ENCODE data around the gene TUBD1.
"Not testable (repeated sequence)": the region's sequence is repeated elsewhere in the genome, so short reads cannot be mapped to it uniquely, and the experiment has no call there.

TUBD1 gene

DNA sequence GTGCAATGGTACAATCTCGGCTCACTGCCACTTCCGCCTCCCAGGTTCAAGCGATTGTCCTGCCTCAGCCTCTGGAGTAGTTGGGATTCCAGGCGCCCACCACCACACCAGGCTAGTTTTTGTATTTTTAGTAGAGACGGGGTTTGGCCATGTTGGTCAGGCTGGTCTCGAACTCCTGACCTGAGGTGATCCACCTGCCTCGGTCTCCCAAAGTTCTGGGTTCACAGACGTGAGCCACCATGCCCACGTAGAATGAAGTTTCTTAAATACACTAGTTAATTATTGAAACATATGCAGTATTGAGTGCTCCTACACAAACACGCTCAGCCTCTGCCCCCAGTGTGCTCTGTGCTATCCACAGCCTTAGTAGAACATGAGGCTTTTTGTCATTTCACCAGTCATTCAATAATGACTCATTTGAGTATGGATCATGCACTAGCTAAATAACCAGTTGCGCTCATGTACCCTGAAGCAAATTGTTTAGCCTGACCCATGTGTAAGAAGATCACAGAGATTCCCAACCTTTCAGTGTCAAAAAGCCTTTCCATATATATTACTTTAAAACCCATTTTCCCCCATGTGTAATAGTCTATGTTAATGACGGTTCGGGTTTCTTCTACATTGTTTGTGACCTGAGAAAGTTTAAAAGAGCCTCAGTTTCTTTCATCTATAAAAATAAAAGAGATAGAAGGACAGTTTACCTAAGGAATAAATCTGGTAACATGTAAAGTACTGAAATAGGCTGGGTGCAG lies 49.7 kb downstream of the TUBD1 start:
- DNase-seq = no peak

DNA sequence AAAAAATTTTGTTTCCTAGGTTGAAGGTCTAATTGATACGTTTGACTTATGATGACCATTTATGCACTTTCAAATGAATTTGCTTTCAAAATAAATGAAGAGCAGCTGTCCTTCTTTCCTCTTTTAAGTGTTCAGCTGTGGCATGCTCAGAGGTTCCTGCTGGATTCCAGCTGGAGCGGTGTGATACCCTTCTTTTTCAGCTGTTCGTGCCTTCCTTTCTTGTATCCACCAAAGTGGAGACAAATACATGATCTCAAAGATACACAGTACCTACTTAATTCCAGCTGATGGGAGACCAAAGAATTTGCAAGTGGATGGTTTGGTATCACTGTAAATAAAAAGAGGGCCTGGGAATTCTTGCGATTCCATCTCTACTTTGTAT lies 50.9 kb downstream of the TUBD1 start:
- not testable (repeated sequence) for DNase-seq

DNA sequence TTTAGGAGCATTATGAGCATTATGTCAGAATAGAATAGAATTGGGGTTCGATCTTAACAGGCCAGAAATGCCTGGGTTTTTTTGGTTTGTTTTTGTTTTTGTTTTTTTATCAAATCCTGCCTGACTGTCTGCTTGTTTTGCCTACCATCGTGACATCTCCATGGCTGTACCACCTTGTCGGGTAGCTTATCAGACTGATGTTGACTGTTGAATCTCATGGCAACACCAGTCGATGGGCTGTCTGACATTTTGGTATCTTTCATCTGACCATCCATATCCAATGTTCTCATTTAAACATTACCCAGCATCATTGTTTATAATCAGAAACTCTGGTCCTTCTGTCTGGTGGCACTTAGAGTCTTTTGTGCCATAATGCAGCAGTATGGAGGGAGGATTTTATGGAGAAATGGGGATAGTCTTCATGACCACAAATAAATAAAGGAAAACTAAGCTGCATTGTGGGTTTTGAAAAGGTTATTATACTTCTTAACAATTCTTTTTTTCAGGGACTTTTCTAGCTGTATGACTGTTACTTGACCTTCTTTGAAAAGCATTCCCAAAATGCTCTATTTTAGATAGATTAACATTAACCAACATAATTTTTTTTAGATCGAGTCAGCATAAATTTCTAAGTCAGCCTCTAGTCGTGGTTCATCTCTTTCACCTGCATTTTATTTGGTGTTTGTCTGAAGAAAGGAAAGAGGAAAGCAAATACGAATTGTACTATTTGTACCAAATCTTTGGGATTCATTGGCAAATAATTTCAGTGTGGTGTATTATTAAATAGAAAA lies 51.5 kb downstream of the TUBD1 start:
- not testable (repeated sequence) for DNase-seq

DNA sequence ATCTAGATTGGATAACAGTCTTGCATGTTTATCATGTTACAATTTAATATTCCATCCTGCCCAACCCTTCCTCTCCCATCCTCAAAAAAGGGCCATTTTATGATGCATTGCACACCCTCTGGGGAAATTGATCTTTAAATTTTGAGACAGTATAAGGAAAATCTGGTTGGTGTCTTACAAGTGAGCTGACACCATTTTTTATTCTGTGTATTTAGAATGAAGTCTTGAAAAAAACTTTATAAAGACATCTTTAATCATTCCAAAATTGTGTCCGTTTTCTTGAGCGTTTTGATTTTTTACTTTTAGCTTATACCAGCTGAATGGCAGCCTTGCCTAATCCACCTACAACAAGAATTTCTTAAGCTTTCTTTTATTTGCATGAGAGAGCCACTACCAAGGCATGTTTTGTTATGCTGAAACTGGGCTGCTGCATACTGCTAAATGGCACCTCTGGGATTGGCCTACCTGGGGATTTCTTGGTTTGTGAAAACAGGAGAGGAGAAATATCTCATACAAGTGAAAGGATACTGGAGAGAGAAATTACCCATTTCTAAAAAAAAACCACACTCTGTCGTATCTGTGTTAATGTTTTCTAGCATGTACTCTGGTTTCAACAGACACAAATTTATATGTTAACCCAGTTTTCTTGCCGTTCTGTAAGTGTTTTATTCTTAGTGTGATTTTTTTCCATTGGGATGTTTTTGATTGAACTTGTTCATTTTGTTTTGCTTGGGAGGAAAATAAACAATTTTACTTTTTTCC lies 52.2 kb downstream of the TUBD1 start:
- no peak for DNase-seq

DNA sequence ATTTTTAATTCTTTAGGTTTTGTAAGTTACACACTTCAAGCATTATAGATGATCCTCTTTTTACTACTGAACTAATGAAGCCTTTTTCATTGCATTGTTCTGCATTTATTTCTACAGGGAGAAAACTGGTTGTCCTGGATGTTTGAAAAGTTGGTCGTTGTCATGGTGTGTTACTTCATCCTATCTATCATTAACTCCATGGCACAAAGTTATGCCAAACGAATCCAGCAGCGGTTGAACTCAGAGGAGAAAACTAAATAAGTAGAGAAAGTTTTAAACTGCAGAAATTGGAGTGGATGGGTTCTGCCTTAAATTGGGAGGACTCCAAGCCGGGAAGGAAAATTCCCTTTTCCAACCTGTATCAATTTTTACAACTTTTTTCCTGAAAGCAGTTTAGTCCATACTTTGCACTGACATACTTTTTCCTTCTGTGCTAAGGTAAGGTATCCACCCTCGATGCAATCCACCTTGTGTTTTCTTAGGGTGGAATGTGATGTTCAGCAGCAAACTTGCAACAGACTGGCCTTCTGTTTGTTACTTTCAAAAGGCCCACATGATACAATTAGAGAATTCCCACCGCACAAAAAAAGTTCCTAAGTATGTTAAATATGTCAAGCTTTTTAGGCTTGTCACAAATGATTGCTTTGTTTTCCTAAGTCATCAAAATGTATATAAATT lies 53.0 kb downstream of the TUBD1 start:
- DNase-seq = no peak

DNA sequence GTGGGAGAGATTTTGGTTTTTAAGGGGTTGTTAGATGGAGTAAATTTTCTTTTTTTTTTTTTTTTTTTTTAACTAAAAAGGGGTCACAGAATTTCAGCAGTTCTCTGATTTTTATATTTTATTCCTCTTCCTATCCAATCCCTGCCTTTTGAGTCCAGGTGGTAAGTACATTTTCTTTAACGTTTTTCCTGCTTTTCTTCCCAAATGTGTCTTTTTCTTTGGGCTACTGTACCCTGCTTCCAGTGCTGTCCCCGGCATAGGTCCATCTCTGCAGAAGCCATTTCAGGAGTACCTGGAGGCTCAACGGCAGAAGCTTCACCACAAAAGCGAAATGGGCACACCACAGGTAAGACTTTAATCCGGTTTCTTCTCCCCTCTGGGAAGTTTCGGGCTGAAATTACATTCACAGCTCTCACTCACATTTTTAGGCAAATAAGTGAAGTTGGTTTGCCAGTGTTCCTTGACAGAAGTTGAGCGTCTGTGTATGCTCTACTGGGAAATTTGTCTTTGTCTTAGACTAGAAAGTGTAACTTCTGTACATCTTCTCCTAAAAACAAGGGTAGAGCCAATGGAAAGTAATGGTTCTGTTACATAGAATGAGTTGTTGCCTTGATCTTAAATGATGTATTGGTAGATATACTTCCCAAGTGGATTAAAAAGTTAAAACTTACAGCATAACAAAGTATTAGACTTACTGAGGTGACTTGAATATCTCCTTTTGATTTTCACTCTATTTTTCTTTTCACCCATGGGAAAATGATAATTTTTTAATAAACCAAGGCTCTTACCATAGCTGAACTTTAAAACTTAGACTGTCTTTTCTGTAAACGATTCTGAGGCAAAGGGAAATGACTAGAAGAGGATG lies 54.5 kb downstream of the TUBD1 start:
- DNase-seq = no peak

DNA sequence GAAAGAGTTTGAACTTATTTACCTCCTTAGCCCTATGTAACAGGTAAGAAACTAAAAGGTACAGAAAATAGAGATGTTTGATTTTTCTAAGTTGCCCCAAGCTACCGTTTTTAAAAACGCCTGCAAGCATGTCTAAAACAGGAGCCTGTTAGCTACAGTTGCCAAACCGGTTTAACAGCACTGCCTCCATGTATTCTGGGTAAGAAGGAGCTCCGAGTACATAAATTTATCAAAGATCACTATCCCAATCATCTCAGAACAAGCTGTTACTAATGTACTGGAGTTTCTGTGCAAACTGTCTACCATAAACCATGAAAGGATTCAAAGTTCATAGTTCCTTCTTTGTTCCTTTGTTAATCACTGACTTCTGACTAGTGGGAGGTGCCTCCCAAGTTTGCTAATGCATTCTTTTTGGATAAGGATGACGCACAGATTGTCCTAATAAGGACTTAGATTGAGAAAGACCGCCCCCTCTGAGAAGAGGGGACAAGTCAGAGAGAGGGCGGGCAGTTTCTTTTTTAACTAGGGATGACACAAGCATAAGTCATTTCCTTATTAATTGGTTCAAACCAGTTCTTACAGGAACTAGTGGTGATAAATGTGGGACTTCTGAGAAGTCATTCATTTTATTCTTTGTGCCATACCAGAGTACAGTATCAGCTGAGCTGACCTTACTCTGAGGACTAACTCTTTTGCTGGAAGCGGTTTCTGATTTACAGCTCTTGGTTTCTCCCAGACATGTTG lies 55.3 kb downstream of the TUBD1 start:
- DNase-seq = peak; percentile 40 to 62

DNA sequence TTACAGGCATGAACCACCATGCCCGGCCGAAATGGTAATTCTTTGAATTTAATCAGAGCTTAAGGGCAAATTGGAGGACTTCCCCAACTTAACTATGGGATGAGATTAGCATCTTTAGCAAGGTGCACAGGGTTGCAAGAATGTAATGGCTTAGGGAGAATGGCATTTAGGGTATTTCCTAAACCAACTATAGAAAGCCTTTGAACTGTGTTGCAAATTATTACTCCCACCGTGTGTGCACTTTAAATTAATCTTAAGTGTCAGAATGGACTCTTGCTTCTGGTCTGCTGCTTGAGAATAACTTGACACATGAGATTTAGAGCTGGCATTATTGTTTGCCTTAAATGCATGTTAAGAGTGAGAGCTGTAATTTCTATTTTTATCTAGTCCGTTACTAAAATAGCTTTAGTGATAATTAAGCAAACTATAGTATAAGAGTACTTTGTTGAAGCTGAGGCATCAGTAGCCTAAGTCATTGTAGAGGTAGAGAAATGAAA lies 59.8 kb downstream of the TUBD1 start:
- no peak for DNase-seq

DNA sequence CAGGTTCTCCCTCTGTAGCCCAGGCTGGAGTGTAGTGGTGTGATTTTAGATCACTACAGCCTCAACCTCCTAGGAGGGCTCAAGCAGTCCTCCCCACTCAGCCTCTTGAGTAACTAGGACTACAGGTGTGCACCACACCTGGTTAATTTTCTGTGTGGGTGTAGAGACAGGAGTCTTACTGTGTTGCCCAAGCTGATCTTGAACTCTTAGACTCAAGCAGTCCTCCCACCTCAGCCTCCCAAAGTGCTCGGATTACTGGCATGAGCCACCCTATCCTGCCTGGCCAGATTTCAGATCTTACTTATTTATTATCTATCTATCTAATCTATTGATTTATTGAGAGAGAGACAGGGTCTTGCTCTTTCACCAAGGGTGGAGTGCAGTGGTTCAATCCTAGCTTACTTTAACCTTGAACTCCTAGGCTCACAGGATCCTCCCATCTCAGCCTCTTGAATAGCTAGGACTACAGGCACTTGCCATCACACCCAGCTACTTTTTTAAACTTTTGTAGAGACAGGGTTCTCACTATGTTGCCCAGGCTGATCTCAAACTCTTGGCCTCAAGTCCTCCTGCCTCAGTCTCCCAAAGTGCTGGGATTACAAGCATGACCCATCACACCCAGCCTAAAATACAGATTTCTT lies 61.8 kb downstream of the TUBD1 start:
- no peak for DNase-seq

DNA sequence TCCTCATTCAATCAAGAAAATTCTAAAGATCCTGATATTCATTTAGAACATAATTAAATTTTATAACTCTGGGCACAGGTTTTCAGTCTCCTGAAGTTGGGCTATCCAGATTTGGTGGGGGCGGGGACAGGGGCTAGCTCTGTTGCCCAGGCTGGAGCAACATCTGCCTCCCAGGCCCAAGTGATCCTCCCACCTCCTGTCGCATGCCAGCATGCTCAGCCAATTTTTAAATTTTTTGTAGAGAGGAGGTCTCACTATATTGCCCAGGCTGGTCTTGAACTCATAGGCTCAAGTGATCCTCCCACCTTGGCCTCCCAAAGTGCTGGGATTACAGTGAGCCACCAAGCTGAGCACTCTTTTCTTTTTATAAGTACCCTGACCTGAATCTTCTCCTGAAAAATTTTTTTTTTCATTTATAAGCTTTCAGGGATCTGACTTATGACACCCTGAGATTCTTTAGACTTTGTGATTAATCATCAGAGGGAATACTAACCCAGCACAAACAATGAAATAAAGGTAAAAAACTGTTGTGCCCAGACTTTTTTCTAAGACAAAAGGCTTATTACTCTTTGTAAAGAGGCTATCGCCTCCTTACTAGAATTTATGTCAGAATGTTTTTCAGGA lies 62.6 kb downstream of the TUBD1 start:
- peak; percentile 57 to 86 for DNase-seq

DNA sequence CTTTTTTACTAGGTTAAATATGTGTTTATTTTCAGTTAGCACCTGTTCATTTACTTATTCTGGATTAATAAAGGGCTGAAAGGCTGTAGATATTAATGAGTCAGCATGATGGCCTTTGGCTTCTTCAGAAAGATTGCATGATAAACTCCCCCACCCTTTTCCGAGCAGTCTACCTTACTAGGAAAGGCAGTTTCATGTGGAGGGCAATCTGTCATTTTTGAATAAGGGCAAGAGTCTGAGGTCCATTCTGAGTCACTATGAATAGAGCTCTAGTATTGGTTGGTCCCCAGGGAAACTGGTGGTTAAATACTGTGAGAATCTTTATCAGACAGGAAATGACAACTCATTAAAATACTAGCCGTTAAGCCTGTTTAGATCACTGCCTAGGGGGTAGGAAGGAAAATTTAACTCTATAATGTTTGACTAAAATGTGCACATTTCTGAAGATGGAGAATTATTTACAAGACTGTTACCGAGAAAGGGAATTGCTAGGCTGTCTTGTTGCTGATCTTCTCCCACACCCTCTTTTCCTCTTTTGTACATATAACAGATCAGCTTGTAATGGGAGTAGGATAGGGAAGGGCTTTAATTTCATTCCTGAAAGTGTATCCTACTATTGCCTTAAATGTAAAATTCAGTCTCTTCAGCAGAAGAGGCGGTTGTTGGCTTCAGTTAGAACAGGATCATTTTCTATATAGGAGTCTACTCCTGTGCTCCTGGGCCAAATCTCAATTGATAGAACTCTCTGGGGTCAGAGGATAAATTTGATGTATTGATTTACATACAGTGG lies 63.3 kb downstream of the TUBD1 start:
- DNase-seq = peak; percentile 91 to 97

DNA sequence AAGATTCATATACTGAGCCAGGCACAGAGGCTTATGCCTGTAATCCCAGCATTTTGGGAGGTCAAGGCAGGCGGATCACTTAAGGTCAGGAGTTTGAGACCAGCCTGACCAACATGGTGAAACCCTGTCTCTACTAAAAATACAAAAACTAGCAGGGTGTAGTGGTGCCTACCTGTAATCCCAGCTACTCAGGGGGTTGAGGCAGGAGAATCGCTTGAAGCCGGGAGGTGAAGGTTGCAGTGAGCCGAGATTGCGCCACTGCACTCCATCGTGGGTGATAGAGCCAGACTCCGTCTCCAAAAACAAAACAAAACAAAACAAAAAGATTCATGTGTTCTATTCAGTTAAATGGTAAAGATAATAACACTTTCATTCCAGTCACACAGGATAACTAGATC lies 63.9 kb downstream of the TUBD1 start:
- not testable (repeated sequence) for DNase-seq

DNA sequence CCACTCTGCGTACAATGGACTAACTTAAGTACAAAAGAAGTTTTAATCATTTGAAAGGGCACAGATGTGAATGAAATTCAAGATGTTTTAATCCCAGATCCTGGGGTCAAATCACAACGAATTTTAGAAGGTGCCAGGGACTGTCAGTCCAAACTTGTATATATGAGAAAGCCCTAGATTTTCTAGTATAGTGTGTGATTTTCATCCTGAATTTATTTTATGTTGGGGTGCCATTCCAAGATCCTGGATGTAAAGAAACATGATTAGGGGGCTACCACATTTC lies 64.3 kb downstream of the TUBD1 start:
- DNase-seq = peak; percentile 36 to 93

DNA sequence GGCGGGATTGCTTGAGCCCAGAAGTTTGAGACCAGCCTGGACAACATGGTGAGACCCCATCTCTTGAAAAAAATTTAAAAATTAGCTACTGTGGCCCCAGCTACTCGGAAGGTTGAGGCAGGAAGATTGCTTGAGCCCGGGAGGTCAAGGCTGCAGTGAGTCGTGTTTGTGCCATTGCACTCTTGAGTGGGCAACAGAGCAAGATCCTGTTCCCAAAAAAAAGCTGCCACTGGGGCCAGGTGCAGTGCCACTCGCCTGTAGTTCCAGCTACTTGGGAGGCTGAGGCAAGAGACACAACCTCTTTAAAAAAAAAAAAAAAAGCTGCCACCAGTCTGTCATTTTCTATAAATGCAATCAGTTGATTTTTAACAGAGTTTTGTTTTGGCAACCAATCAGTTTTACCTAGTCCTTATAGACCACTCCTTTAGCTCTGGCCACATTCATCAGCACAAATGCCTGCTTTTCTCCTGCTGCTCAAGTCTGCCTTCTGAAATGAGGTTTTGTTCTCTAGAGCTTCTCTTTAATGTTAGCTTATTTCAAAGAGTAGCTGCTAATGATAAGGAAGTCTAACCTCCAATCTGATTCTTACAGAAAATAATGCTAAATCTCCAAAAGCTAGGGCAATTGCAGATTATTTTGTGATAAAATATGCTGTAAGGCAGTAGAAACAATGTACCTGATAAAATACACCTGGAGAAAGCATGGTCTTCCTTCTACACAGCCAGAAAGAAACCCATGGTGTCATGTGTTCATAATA lies 64.8 kb downstream of the TUBD1 start:
- DNase-seq = peak in 1 of 2 experiments; percentile 67

DNA sequence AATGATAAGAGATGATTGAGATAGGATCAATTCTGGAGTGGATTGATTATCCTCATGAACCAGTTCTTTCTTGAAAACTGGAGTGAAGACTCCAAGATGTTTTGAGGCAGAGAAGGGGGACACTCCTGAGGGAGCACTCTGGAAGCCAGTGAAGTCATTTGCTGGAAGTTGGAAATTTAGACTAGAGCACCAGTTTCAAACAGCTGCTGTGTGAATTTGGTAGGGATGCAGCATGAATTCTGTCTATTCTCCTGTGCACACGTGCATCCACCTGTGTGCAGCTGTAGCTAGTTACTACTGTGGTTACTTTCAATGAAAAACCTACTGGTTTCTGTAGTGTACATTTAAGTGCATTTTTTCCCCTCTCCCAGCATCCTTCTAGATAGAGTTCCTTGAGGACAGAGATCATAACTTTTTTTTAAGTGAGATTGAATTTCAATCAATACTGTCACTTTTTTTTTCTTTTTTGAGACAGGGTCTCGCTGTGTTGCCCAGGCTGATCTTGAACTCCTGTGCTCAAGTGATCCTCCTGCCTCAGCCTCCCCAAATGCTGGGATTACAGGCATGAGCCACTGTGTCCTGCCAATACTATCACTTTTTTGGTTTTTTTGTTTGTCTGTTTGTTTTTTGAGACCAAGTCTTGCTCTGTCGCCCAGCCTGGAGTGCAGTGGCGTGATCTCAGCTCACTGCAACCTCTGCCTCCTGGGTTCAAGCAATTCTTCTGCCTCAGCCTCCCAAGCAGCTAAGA lies 65.9 kb downstream of the TUBD1 start:
- DNase-seq = peak in 1 of 2 experiments; percentile 31

DNA sequence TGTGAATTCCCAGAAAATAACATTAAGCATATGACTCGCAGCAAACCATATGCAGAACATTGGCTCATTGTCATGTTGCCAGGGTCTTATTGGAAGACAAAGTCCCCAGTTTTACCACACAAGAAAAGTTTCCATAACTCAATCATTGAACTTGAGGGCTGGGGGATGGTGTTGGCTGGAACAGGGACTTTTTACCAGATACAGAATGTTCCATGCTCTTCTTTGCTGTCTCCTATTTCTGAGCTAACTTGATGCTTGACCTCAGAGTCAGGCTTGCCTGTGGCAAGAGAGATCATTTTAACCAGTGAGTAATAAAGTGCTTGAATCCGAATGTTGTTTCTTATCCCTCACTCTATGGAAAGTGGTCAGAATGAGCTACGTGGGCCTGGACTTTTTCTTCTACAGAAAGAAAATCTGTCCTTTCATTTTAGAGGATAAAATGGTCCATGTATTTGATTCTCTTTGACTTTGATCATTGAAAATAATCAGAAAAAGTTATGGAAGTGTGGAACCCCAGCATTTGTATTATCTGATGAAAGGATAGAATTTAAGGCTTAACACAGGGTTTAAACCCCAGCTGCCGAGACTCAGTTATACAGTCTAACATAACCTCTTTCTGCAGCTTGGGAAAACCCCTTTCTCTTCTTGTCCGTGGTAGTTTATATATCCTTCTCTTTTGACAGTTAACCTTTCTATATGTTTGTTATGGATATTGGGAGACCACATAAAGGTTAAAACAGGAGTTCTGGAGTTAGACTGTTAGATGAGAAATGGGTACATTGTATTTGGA lies 67.0 kb downstream of the TUBD1 start:
- DNase-seq = no peak

DNA sequence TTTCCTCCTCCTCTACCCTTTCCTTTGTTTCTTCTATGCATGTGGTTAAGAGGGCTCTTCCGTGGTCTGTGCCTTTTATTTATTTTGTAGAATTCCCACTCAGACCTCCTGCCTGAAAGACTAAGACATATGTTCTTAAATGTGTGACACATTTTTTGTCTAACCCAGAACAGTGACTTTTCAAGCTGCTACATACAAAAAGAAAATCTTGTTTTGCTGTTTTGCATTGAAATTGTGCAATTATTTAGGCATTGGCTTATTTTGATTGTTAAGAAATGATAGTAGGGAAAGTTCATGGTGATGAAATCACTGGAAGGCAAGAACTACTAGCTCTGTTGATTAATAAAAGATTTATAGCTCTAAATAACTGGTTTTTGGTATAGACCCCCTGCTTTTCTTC lies 76.8 kb downstream of the TUBD1 start:
- DNase-seq = no peak
